ENCODE measurements around the gene CTNNBL1.
A peak's percentile ranks its signal among the peaks of the same experiment; 100 is the strongest.

Gene CTNNBL1

DNA sequence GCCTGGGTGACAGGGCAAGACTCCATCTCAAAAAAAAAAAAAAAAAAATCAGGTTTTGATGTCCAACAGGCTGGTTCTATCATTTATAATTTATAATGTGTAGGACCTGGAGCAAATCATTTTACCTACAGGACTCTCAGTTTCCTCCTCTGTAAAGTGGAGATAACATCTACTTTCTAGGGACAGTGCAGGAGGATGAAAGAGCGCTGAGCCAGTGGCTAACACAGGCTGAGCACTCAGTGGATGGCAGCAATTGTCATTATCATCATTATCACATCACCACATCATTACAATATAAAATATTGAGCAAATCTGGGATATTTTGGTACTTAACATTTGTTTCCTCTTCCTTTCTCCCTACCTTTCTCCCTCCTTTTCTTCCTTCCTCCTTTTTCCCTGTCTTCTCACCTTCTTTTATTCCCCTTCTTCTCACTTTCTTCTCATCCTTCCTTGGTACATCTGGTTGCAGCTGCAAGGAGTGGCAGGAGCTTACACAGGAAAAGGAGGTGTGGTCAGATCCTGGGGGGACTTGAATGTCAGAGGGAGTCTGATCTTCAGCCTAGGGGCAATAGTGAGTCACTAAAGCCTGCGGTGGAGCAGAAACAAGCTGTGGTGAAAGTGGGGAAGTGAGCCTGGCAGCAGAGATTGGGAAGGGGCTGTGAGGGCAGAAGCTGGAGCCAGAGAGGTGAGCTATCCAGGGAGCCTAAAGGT lies 24.6 kb upstream of the CTNNBL1 start:
- no peak for TF ChIP-seq CTCF (IDR thresholded peaks at IDR 0.05; ENCODE audit: insufficient read depth, low read depth, low read length, missing control alignments)
- H3K4me3 ChIP-seq (ENCODE audit: low read length): no peak overlapping the region
- DNase-seq (ENCODE audit: low read depth): peak; percentile 41

DNA sequence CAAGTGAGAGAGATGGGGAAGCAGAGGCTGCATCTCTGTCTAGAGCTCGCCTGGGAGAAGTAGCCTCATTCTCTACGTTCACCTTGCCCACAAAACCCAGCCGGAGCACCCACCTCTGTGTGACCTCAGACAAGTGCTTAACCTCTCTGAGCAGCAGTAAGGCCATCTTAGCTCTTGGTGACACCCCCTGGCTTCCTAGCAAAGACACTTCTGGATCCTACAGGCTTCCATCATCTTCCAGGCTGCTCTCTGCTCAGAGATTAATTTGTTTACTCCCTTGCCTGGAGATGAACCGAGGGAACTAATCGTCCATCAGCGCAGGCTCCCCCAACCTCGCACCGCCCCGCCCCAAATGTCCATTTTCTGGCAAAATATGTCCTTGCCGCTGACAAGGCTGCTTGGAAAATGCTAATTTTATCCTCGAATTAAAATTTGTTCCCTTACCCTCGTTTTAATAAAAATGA lies 24.0 kb upstream of the CTNNBL1 start:
- H3K4me3 ChIP-seq (ENCODE audit: low read length): no peak overlapping the region
- no peak for DNase-seq (ENCODE audit: low read depth)
- TF ChIP-seq CTCF (IDR thresholded peaks at IDR 0.05; ENCODE audit: insufficient read depth, low read depth, low read length, missing control alignments): no peak

- DNase-seq (ENCODE audit: low read depth): no peak
- no peak for TF ChIP-seq CTCF (IDR thresholded peaks at IDR 0.05; ENCODE audit: insufficient read depth, low read depth, low read length, missing control alignments)
- H3K4me3 ChIP-seq (ENCODE audit: low read length): no peak overlapping the region
Observed at GRCh38 chr20:37670351-37670791, 23.5 kb upstream of the CTNNBL1 start.

DNA sequence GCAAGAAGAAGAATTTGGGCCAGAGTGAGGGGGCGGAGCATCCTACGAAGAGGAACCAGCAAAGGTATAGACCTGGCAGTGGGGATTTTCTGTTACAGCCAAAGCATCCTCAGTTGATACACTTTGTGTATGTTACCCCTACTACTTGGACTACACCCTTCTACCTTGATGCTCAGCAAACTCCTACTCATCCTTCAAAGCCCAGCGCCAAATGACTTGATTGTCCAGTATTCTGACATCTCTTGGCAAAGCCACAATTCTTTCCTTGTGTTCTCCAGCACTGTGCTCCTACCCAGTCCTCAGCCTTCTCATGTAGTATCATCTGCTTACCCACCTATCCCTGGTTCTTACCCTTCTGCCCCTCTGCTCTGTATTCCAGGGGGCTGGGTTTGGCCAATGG lies 21.7 kb upstream of the CTNNBL1 start:
- TF ChIP-seq CTCF (IDR thresholded peaks at IDR 0.05; ENCODE audit: insufficient read depth, low read depth, low read length, missing control alignments): no peak
- no peak for DNase-seq (ENCODE audit: low read depth)
- H3K4me3 ChIP-seq (ENCODE audit: low read length): no peak overlapping the region

DNA sequence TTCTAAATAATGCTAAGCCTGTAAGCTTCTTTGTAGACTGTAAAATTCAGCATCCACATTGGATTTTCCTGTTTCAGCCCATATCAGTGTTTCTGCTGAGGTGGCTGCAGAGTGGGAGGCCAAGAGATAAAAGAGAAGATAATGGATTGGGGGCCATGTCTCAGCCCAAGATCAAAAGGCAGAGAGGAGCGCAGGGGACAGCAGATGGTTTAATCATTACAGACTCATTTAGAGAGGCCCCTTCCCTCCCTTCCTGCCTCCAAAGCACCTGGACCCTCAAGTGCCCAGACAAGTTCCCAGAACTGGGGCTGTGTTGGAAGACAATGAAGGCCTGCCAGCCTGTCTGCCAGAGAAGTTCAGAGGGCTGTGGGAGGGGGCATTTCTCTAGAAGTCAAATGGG lies 20.4 kb upstream of the CTNNBL1 start:
- no peak for DNase-seq (ENCODE audit: low read depth)
- H3K4me3 ChIP-seq (ENCODE audit: low read length): no peak overlapping the region
- no peak for TF ChIP-seq CTCF (IDR thresholded peaks at IDR 0.05; ENCODE audit: insufficient read depth, low read depth, low read length, missing control alignments)

DNA sequence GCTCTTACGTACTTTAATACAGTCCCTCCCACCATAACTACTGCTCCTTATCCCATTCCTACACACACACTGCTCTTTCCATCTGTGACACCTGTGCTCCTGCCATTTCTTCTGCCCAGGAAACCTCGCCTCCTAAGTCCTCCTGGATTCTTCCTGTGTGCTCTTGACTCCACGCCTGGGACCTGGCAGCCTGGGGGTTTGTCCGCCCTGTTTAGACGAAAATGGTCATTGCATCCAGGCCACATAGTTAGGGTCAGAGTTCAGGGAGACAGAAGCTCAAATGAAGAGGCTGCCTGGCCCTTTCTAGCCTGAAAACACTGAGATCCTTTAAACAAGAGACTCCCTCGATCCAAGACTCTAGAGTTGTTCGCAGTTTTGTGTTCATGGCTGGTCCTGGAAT lies 17.4 kb upstream of the CTNNBL1 start:
- TF ChIP-seq CTCF (IDR thresholded peaks at IDR 0.05; ENCODE audit: insufficient read depth, low read depth, low read length, missing control alignments): no peak
- no peak overlapping the region for H3K4me3 ChIP-seq (ENCODE audit: low read length)
- DNase-seq (ENCODE audit: low read depth): no peak
